ENCODE data around the gene MBD5.

The MBD5 gene

GRCh38 chr2:148554459-148555247 is 533.8 kb downstream of the MBD5 start:
- DNase-seq = no peak

DNA sequence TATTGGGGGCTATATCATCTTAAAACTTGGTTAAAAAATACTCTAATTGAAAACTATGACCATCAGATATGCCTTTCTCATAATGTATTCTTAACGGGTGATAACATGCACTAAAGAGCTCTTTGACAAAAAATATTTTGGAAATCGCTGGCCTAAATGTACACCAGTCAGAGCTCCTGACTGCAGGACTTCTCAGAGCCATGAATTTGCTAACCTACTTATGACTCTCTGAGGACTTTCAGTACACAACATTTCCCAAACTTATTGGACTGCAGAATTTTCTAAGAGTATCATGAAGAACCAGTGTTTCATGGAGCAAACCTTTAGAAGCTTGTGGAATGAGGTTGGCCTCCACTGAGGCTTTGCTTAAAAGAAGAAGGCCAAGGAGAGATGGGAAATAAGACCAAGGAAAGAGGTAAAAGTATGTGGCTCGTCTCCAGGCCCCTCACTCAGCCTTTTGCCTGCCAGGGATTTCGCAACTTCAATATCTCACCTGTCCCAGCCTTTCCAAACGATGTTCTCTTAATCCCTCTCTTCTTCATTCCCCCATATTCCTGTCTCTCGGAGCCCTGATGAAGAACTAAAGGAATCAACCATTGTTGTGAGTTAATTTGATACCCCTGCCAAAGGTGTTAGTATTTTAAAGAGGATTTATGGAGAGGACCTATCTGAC is 534.9 kb downstream of the MBD5 start:
- no peak for DNase-seq

DNA sequence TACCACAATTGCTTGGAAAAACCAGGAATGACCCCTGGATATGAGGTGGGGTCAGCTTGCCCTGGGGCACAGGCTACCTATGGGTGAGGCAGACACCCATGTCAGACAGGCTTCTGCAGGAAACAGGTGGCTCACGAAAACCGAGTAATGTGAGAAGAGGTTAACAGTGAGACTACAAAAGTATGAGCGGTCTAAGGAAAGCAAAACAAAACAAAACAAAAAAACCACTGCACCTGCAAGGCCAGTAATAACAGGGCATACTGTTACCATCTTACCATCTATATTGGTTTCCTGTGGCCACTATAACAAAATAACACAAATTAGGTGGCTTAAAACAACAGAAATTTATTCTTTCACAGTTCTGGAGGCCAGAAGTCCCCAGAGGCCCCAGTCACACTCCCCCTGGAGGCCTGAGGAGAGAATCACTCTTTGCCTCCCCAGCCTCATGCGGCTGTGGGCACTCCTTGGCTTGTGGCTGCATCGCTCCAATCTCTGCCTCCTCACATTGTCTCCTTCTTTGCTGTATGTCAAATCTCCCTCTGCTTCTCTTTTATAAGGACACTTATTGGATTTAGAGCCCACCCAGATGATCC is 537.0 kb downstream of the MBD5 start:
- peak in 1 of 5 experiments; percentile 38 for DNase-seq

DNA sequence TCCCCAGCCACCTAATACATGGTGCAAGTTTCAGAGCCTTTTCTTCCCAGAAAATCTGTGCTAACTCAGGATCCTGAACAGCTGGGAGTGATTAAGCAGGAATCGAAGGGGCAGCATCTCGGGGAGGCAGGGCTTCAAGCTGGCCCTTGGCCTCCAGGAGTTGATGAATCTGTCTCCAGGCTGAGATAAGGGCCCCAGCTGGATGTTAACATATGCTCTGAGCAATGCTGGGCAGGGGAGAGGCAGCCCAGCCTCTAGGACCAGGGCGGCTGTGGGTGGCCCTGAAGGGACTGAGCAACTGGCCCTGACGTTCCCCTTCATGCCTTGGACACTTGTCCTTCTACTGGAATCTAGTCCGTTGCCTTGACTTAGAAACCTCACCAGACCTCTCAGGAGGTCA is 539.6 kb downstream of the MBD5 start:
- DNase-seq = no peak

GRCh38 chr2:148561389-148561788 is 540.5 kb downstream of the MBD5 start:
- no peak for DNase-seq

DNA sequence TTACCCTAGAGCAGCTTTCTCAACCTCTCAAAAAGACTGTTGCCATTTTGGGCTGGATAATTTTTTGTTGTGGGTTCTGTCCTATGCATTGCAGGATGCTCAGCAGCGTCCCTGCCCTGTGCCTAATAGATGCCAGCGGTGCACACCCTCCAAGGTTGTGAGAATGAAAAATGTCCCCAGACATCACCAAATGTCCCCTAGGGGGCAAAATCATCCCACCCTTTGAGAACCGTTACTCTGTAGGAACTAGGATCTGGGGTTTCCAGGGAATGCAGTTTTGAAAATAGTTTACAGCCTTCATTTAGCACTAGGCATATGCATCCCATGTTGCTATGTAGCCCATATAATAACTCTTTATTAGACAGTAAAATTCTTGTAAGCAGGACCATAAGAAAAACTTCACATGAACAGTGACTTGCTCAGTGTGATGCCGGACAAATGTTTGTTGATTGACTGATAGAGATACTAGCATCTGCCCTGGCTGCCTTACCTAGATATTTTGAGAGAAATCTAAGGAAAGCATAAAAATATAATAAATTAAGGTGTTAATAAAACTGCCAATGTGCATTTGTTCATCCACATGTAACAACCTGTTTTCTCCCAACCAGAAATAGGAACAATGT is 544.5 kb downstream of the MBD5 start:
- no peak for DNase-seq
